DND-41 (cell line): ENCODE results near the gene SLC25A15.
"Not testable (repeated sequence)": the region's sequence is repeated elsewhere in the genome, so short reads cannot be mapped to it uniquely, and the experiment has no call there.

Experiments
- ATAC-seq: fragments of 200-7000 bp; cut with Tn5 transposase; 3 replicates; pipeline ENCODE4 v1.9.1; 2021; ENCODE audit warnings: low read depth; ENCODE audit not compliant: insufficient read depth
- DNase-seq: peaks from one replicate; pipeline ENCODE4 v3.0.0-alpha.2; 2020
- H2AFZ ChIP-seq: 2 replicates; pipeline ENCODE4 v1.6.0; 2012; ENCODE audit warnings: low read depth, low read length
- H3K27ac ChIP-seq: 2 replicates; pipeline ENCODE4 v1.5.1; 2012; ENCODE audit warnings: low read length, inconsistent platforms
- H3K27me3 ChIP-seq: fragments of 200-600 bp; sonication (generic); 2 replicates; pipeline ENCODE4 v1.6.0; 2012; ENCODE audit warnings: low read length, mild to moderate bottlenecking, inconsistent platforms; ENCODE audit not compliant: insufficient read depth, poor library complexity
- H3K36me3 ChIP-seq: 2 replicates; pipeline ENCODE4 v1.5.1; 2012; ENCODE audit warnings: low read length, inconsistent platforms; ENCODE audit not compliant: insufficient read depth
- H3K4me1 ChIP-seq: 2 replicates; pipeline ENCODE4 v1.5.1; 2012; ENCODE audit warnings: mild to moderate bottlenecking, low read length; ENCODE audit not compliant: insufficient read depth
- H3K4me2 ChIP-seq: 2 replicates; pipeline ENCODE4 v1.6.0; 2012; ENCODE audit warnings: mild to moderate bottlenecking, moderate library complexity, low read length, inconsistent platforms; ENCODE audit not compliant: insufficient read depth
- H3K4me3 ChIP-seq, 2 experiments: fragments of 200-600 bp in 1 of 2; shearing (Covaris generic) in 1 of 2; 2 replicates each; pipeline ENCODE4 v1.5.1; 2012 to 2016; ENCODE audit warnings: inconsistent platforms in 2 of 2, low read length in 2 of 2, mild to moderate bottlenecking in 2 of 2, low read depth in 1 of 2, moderate library complexity in 1 of 2
- H3K79me2 ChIP-seq: 2 replicates; pipeline ENCODE4 v1.6.0; 2012; ENCODE audit warnings: low read length, inconsistent platforms; ENCODE audit not compliant: insufficient read depth
- H3K9ac ChIP-seq: 2 replicates; pipeline ENCODE4 v1.6.0; 2012; ENCODE audit warnings: low read depth, mild to moderate bottlenecking, inconsistent platforms, low read length, moderate library complexity
- H3K9me3 ChIP-seq: 2 replicates; pipeline ENCODE4 v1.5.1; 2012; ENCODE audit warnings: low read length, moderate library complexity, mild to moderate bottlenecking, inconsistent platforms; ENCODE audit not compliant: insufficient read depth, severe bottlenecking
- H4K20me1 ChIP-seq: 2 replicates; pipeline ENCODE4 v1.6.0; 2012; ENCODE audit warnings: low read length; ENCODE audit not compliant: insufficient read depth
- EZH2 ChIP-seq: IDR thresholded peaks from 3 replicates; pipeline ENCODE4 v1.6.1; 2012; ENCODE audit warnings: borderline replicate concordance, low read depth, mild to moderate bottlenecking, moderate library complexity, low read length, inconsistent platforms; ENCODE audit not compliant: severe bottlenecking
- TF ChIP-seq, protein P1 (sequence below): IDR thresholded peaks from 2 replicates; pipeline ENCODE4 v1.5.1; 2012; ENCODE audit warnings: borderline replicate concordance, low read length, moderate library complexity, mild to moderate bottlenecking; ENCODE audit not compliant: poor library complexity, severe bottlenecking; ENCODE audit errors: extremely low read depth

Gene SLC25A15

DNA sequence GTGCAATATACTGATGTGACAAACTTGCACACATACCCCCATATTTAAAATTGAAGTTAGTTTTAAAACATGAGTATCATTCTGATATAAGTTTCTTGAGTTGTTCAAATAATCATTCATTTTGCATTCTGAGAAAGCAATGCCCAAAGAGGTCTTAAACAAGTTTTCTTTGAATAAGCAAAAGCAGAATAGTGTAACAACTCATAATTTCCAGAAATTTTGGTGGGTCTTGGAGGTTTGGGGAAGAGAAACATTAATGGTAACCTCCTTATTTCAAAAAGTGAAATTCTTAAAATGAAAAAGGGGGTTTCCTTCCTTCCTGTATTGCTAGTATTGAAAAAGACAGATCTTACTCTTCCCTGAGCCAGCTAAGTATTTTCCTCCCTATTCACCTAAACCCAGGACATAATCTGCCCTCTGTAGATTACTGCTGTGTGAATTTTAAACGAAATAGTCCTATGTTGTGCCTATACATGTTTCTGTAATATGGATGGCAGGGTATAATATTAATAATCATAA, 30.4 kb downstream of the SLC25A15 start:
- no peaks in the 10 kb centered on the region for H4K20me1 ChIP-seq
- no peaks in the 10 kb centered on the region for H3K27me3 ChIP-seq
- H3K4me2 ChIP-seq = no peak overlapping the region
- no peak overlapping the region for H3K9ac ChIP-seq
- DNase-seq (no peak), ATAC-seq (no peak)
- no peak overlapping the region for H3K4me3 ChIP-seq
- no peaks in the 10 kb centered on the region for H3K36me3 ChIP-seq
- no peaks in the 10 kb centered on the region for H3K79me2 ChIP-seq
- H2AFZ ChIP-seq = no peak overlapping the region
- no peak overlapping the region for H3K27ac ChIP-seq
- H3K4me1 ChIP-seq = no peaks in the 10 kb centered on the region
- H3K9me3 ChIP-seq = no peaks in the 10 kb centered on the region
- TF ChIP-seq, protein P1, sequence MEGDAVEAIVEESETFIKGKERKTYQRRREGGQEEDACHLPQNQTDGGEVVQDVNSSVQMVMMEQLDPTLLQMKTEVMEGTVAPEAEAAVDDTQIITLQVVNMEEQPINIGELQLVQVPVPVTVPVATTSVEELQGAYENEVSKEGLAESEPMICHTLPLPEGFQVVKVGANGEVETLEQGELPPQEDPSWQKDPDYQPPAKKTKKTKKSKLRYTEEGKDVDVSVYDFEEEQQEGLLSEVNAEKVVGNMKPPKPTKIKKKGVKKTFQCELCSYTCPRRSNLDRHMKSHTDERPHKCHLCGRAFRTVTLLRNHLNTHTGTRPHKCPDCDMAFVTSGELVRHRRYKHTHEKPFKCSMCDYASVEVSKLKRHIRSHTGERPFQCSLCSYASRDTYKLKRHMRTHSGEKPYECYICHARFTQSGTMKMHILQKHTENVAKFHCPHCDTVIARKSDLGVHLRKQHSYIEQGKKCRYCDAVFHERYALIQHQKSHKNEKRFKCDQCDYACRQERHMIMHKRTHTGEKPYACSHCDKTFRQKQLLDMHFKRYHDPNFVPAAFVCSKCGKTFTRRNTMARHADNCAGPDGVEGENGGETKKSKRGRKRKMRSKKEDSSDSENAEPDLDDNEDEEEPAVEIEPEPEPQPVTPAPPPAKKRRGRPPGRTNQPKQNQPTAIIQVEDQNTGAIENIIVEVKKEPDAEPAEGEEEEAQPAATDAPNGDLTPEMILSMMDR = no peak
- no peak for TF ChIP-seq EZH2

DNA sequence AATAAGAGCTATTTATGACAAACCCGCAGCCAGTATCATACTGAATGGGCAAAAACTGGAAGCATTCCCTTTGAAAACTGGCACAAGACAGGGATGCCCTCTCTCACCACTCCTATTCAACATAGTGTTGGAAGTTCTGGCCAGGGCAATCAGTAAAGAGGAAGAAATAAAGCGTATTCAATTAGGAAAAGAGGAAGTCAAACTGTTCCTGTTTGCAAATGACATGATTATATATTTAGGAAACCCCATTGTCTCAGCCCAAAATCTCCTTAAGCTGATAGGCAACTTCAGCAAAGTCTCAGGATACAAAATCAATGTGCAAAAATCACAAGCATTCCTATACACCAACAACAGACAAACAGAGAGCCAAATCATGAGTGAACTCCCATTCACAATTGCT, 50.3 kb downstream of the SLC25A15 start:
- not testable (repeated sequence) for H3K27ac ChIP-seq, H3K4me3 ChIP-seq, H3K36me3 ChIP-seq, H4K20me1 ChIP-seq, H3K9me3 ChIP-seq, H3K27me3 ChIP-seq, H3K79me2 ChIP-seq, H2AFZ ChIP-seq, H3K4me1 ChIP-seq, DNase-seq, H3K4me2 ChIP-seq, H3K9ac ChIP-seq, ATAC-seq

DNA sequence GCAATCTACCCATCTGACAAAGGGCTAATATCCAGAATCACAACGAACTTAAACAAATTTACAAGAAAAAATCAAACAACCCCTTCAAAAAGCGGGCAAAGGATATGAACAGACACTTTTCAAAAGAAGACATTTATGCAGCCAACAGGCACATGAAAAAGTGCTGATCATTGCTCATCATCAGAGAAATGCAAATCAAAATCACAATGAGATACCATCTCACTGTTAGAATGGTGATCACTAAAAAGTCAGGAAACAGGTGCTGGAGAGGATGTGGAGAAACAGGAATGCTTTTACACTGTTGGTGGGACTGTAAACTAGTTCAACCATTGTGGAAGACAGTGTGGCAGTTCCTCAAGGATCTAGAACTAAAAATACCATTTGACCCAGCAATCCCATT, 51.5 kb downstream of the SLC25A15 start:
- not testable (repeated sequence) for H4K20me1 ChIP-seq, H3K36me3 ChIP-seq, H3K4me1 ChIP-seq, H3K9me3 ChIP-seq, H3K27me3 ChIP-seq, H3K79me2 ChIP-seq, H3K4me3 ChIP-seq, H2AFZ ChIP-seq
- DNase-seq = peak; percentile 31
- peak overlapping the region; percentile 64 for H3K27ac ChIP-seq
- peak; percentile 58; the same call in 1 of the 3 replicates for ATAC-seq
- H3K4me2 ChIP-seq = peak overlapping the region; percentile 41; the same call in 1 of the 2 replicates
- peak overlapping the region; percentile 29; the same call in 1 of the 2 replicates for H3K9ac ChIP-seq
